B cell (primary cell): ENCODE measurements around the gene TMEM139.

ENCODE experiments used
- CTCF ChIP-seq: fragments of 200-600 bp; IDR thresholded peaks from one replicate; pipeline ENCODE4 v1.8.0; 2022; ENCODE audit warnings: antibody characterized with exemption, mild to moderate bottlenecking
- EZH2 ChIP-seq: IDR thresholded peaks from 2 replicates; pipeline ENCODE4 v1.6.1; 2012; ENCODE audit warnings: borderline replicate concordance, low read depth, mild to moderate bottlenecking, moderate library complexity, low read length; ENCODE audit not compliant: insufficient read depth, poor library complexity, severe bottlenecking

- TF ChIP-seq CTCF (no peak), EZH2 (no peak)
Observed at GRCh38 chr7:143287339-143287934, 2.7 kb downstream of the TMEM139 start.
